A549 (cell line): Measurements from ENCODE around the gene TMEM8B. TPM values are rescaled to one million over a fixed set of nuclear protein-coding genes. Genes with fewer than 3 reads are reported as not detected.
A peak's percentile ranks its signal among the peaks of the same experiment; 100 is the strongest.

Experiments
- ATAC-seq, 2 experiments: fragments of 200-7000 bp in 1 of 2; fragments of >200 bp in 1 of 2; cut with Nextera tagmentation in 1 of 2; cut with Tn5 transposase in 1 of 2; 3 replicates each; pipeline versions ENCODE4 v1.8.0 to v1.9.1; 2018 to 2020; ENCODE audit warnings: mild to moderate bottlenecking in 1 of 2, moderate library complexity in 1 of 2
- CTCF ChIA-PET: fragments of 300-600 bp; sonication (Branson Sonifier 250); formaldehyde crosslinking; extraction: SDS; loops from one replicate; lab custom pipeline; 2021; ENCODE audit warnings: antibody characterized with exemption, inconsistent platforms; lab: Yijun Ruan, JAX
- POLR2A ChIA-PET: fragments of 350-600 bp; formaldehyde crosslinking; extraction: SDS; loops from one replicate; lab custom pipeline; 2021; ENCODE audit warnings: antibody characterized with exemption, inconsistent platforms; lab: Yijun Ruan, JAX
- DNase-seq, 2 experiments: peaks; one replicate each; pipeline versions ENCODE4 v3.0.0 to v3.0.0-alpha.2; 2011 to 2016; ENCODE audit warnings: low read depth in 1 of 2, low spot score in 1 of 2
- FAIRE-seq: peaks from 2 replicates; lab custom pipeline; 2011; peaks lifted over from hg19 to GRCh38; lab: Jason Lieb, UNC
- H3K27ac ChIP-seq, 2 experiments: fragments of >200 bp; sonication (Bioruptor Twin); formaldehyde crosslinking; 3 replicates each; pipeline ENCODE4 v1.5.1; 2016 to 2017
- H3K4me1 ChIP-seq: fragments of >200 bp; sonication (Bioruptor Twin); formaldehyde crosslinking; 3 replicates; pipeline ENCODE4 v1.6.1; 2016
- H3K4me2 ChIP-seq: fragments of >200 bp; sonication (Bioruptor Twin); formaldehyde crosslinking; 3 replicates; pipeline ENCODE4 v1.6.1; 2016
- H3K4me3 ChIP-seq: fragments of >200 bp; sonication (Bioruptor Twin); formaldehyde crosslinking; 3 replicates; pipeline ENCODE4 v1.5.1; 2016
- H3K9me3 ChIP-seq: fragments of >200 bp; sonication (Bioruptor Twin); formaldehyde crosslinking; 3 replicates; pipeline ENCODE4 v1.6.1; 2016
- CBX2 ChIP-seq: fragments of 200-600 bp; sonication (generic); IDR thresholded peaks from 2 replicates; pipeline ENCODE4 v1.6.1; 2016; ENCODE audit warnings: low read depth, mild to moderate bottlenecking, borderline replicate concordance
- CBX8 ChIP-seq: fragments of 200-600 bp; sonication (generic); IDR thresholded peaks from 2 replicates; pipeline ENCODE4 v1.6.1; 2016
- CTCF ChIP-seq: fragments of >200 bp; sonication (Bioruptor Twin); formaldehyde crosslinking; IDR thresholded peaks from 3 replicates; pipeline ENCODE4 v1.5.1; 2016
- ELK1 ChIP-seq: fragments of 150-350 bp; IDR thresholded peaks from 2 replicates; pipeline ENCODE4 v1.6.1; 2014; ENCODE audit warnings: low read depth, mild to moderate bottlenecking, low read length
- FOSL2 ChIP-seq, 2 experiments: fragments of 450-650 bp in 1 of 2; fragments of >200 bp in 1 of 2; sonication (Bioruptor Twin) in 1 of 2; formaldehyde crosslinking; IDR thresholded peaks; 2 replicates each; pipeline versions ENCODE4 v1.5.0 to v1.6.1; 2016 to 2020; ENCODE audit warnings: mild to moderate bottlenecking in 1 of 2, moderate library complexity in 1 of 2
- FOXS1 ChIP-seq: fragments of 250-450 bp; sonication (Bioruptor Pico); IDR thresholded peaks from 2 replicates; pipeline ENCODE4 v1.5.0; 2020; ENCODE audit warnings: mild to moderate bottlenecking, moderate library complexity
- HDAC2 ChIP-seq: fragments of 200-600 bp; sonication (generic); IDR thresholded peaks from 2 replicates; pipeline ENCODE4 v1.6.1; 2016
- HES2 ChIP-seq: fragments of >200 bp; sonication (Bioruptor Twin); formaldehyde crosslinking; IDR thresholded peaks from 2 replicates; pipeline ENCODE4 v1.6.1; 2016
- HEYL ChIP-seq: fragments of 250-450 bp; sonication (Bioruptor Pico); IDR thresholded peaks from 2 replicates; pipeline ENCODE4 v1.8.0; 2021; ENCODE audit warnings: mild to moderate bottlenecking, moderate library complexity
- KDM1A ChIP-seq: fragments of 200-600 bp; sonication (generic); IDR thresholded peaks from 2 replicates; pipeline ENCODE4 v1.6.1; 2016; ENCODE audit warnings: low read depth, mild to moderate bottlenecking
- KDM5A ChIP-seq: fragments of 200-600 bp; sonication (generic); IDR thresholded peaks from 2 replicates; pipeline ENCODE4 v1.6.1; 2016; ENCODE audit warnings: antibody characterized with exemption, mild to moderate bottlenecking
- MAFK ChIP-seq: fragments of 450-650 bp; IDR thresholded peaks from 2 replicates; pipeline ENCODE4 v1.6.1; 2014; ENCODE audit not compliant: partially characterized antibody
- MAZ ChIP-seq: fragments of 150-350 bp; IDR thresholded peaks from 2 replicates; pipeline ENCODE4 v1.6.1; 2014; ENCODE audit warnings: antibody characterized with exemption, low read depth, low read length, borderline replicate concordance
- NPAS2 ChIP-seq: fragments of 250-450 bp; sonication (Bioruptor Pico); IDR thresholded peaks from 2 replicates; pipeline ENCODE4 v1.8.0; 2022; ENCODE audit warnings: mild to moderate bottlenecking, moderate library complexity, borderline replicate concordance
- POLR2AphosphoS2 ChIP-seq: conservative IDR thresholded peaks from 2 replicates; pipeline ENCODE4 v1.6.1; 2012; ENCODE audit warnings: low read length, improper control_type of control experiment, inconsistent platforms
- RAD21 ChIP-seq, 2 experiments: fragments of >200 bp in 1 of 2; sonication (Bioruptor Twin) in 1 of 2; formaldehyde crosslinking in 1 of 2; IDR thresholded peaks in 1 of 2; conservative IDR thresholded peaks in 1 of 2; 2 replicates in 1 of 2; 3 replicates in 1 of 2; pipeline ENCODE4 v1.6.1; 2012 to 2018; ENCODE audit warnings: inconsistent platforms in 1 of 2
- RFX5 ChIP-seq: fragments of 450-650 bp; IDR thresholded peaks from 2 replicates; pipeline ENCODE4 v1.7.1; 2014; ENCODE audit warnings: antibody characterized with exemption, mild to moderate bottlenecking, moderate library complexity
- SMC3 ChIP-seq: fragments of >200 bp; sonication (Bioruptor Twin); formaldehyde crosslinking; IDR thresholded peaks from 3 replicates; pipeline ENCODE4 v1.6.1; 2018; ENCODE audit warnings: inconsistent platforms
- TP53 ChIP-seq: fragments of 250-450 bp; sonication (Bioruptor Pico); IDR thresholded peaks from 2 replicates; pipeline ENCODE4 v1.5.0; 2021; ENCODE audit warnings: mild to moderate bottlenecking, moderate library complexity
- ZC3H11A ChIP-seq: fragments of 450-650 bp; IDR thresholded peaks from 2 replicates; pipeline ENCODE4 v1.6.1; 2014; ENCODE audit warnings: antibody characterized with exemption, mild to moderate bottlenecking
- ZFP36 ChIP-seq: fragments of 450-650 bp; IDR thresholded peaks from 2 replicates; pipeline ENCODE4 v1.6.1; 2014; ENCODE audit warnings: borderline replicate concordance; ENCODE audit not compliant: partially characterized antibody
- ZNF302 ChIP-seq: fragments of 250-450 bp; sonication (Bioruptor Pico); IDR thresholded peaks from 2 replicates; pipeline ENCODE4 v1.9.0; 2021; ENCODE audit warnings: inconsistent platforms, mild to moderate bottlenecking, moderate library complexity
- ZSCAN20 ChIP-seq: fragments of 250-450 bp; sonication (Bioruptor Pico); IDR thresholded peaks from 2 replicates; pipeline ENCODE4 v1.8.0; 2022; ENCODE audit warnings: mild to moderate bottlenecking, moderate library complexity
- WGBS: methylation state at CpG from one replicate; pipeline ENCODE4 v1.1.6; 2017; ENCODE audit errors: missing lambda C conversion rate; 5-methylcytosine and 5-hydroxymethylcytosine counted together
- polyA plus RNA-seq, 4 experiments: library from polyadenylated mRNA; depleted of rRNA in 3 of 4; stranded (reverse); fragments of >200 nt; fragmentation: RNase III in 1 of 4; extraction: RNeasy Plus Mini Kit Qiagen cat#74134 plus additional on column Dnase treatment in 1 of 4; gene quantifications; 2 replicates in 3 of 4; 3 replicates in 1 of 4; pipeline ENCODE4 v1.2.3, GENCODE V29; 2011 to 2017
- TF ChIP-seq, protein P1 (sequence below): IDR thresholded peaks from 2 replicates; pipeline ENCODE4 v1.6.1; 2012
- TF ChIP-seq, protein P2 (sequence below): fragments of 450-650 bp; IDR thresholded peaks from 2 replicates; pipeline ENCODE4 v1.6.1; 2014; ENCODE audit warnings: antibody characterized with exemption

Gene TMEM8B
- polyA plus RNA-seq, 2 of the 4 experiments (the other 2 are of a cell fraction) = 1.8 to 2.2 TPM

GRCh38 chr9:35797311-35798109 is 31.5 kb upstream of the TMEM8B start:
- ChIA-PET POLR2A (no interaction called here), CTCF (interaction anchor here (0.9 to 9.8 kb wide), 8 partner anchors 8 to 114 kb away, joined by 3 to 91 read pairs (median 5); no protein-coding TSS in a partner anchor)
- H3K27ac ChIP-seq = no peak overlapping the region

GRCh38 chr9:35798658-35799374 is 30.2 kb upstream of the TMEM8B start:
- no peak for FAIRE-seq
- POLR2A ChIA-PET = interaction anchor here (0.6 to 1.2 kb wide), 3 partner anchors 16 to 945 kb away, joined by 4 to 5 read pairs (median 5); partner anchors contain the start of gene HINT2
- H3K4me1 ChIP-seq = peaks cover 33% of the 10 kb centered on the region
- TF ChIP-seq, protein P1, sequence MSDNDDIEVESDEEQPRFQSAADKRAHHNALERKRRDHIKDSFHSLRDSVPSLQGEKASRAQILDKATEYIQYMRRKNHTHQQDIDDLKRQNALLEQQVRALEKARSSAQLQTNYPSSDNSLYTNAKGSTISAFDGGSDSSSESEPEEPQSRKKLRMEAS = no peak
- TF ChIP-seq CBX2 (no peak), HES2 (no peak), CTCF (no peak), KDM1A (no peak), RAD21 (conservative IDR thresholded peaks at IDR 0.05 in 1 of 2, IDR thresholded peaks at IDR 0.05 in 1 of 2) (no peak), ZSCAN20 (CRISPR knock-in tag) (no peak), POLR2AphosphoS2 (no peak), ZC3H11A (no peak), CBX8 (no peak), HDAC2 (no peak), ZFP36 (no peak), MAFK (peak; percentile 73), RFX5 (no peak), ELK1 (no peak), TP53 (CRISPR knock-in tag) (no peak), FOSL2 (IDR thresholded peaks at IDR 0.05) (no peak), FOSL2 (CRISPR knock-in tag; IDR thresholded peaks at IDR 0.05) (peak; percentile 30; the same call in 1 of the 2 replicates), NPAS2 (CRISPR knock-in tag) (no peak), SMC3 (no peak), FOXS1 (CRISPR knock-in tag) (no peak)
- TF ChIP-seq, protein P2, sequence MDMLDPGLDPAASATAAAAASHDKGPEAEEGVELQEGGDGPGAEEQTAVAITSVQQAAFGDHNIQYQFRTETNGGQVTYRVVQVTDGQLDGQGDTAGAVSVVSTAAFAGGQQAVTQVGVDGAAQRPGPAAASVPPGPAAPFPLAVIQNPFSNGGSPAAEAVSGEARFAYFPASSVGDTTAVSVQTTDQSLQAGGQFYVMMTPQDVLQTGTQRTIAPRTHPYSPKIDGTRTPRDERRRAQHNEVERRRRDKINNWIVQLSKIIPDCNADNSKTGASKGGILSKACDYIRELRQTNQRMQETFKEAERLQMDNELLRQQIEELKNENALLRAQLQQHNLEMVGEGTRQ = peak; percentile 68

More at GRCh38 chr9:35797311-35798109, 31.5 kb upstream of the TMEM8B start:
- no peak overlapping the region for H3K4me3 ChIP-seq
- no peak for FAIRE-seq
- TF ChIP-seq KDM1A (no peak), FOXS1 (CRISPR knock-in tag) (no peak), MAZ (no peak), CTCF (no peak), KDM5A (no peak), FOSL2 (IDR thresholded peaks at IDR 0.05) (no peak), FOSL2 (CRISPR knock-in tag; IDR thresholded peaks at IDR 0.05) (no peak), HEYL (CRISPR knock-in tag) (no peak), RAD21 (conservative IDR thresholded peaks at IDR 0.05 in 1 of 2, IDR thresholded peaks at IDR 0.05 in 1 of 2) (no peak), ZNF302 (no peak)
- TF ChIP-seq, all 56 proteins: peak for 0
- DNase-seq (no peak), ATAC-seq (no peak)
- WGBS = 93% methylated on average over 6 of the region's 6 CpGs
- Histone ChIP-seq H3K4me1 (peaks cover 33% of the 10 kb centered on the region), H3K9me3 (no peaks in the 10 kb centered on the region), H3K4me2 (no peak overlapping the region)

More at GRCh38 chr9:35798658-35799374, 30.2 kb upstream of the TMEM8B start:
- Histone ChIP-seq H3K27ac (peak overlapping the region; percentile 8 to 18; a peak in 3 of 6 replicates), H3K4me3 (no peak overlapping the region), H3K9me3 (no peaks in the 10 kb centered on the region), H3K4me2 (peak overlapping the region; percentile 22; the same call in 1 of the 3 replicates)
- peak in 1 of 2 experiments; percentile 54 for DNase-seq
- CTCF ChIA-PET = interaction anchor here (0.7 to 9.8 kb wide), 6 partner anchors 10 to 147 kb away, joined by 3 to 91 read pairs (median 4); partner anchors contain the start of gene SPAG8
- 90% methylated on average over 4 of the region's 4 CpGs for WGBS
- ATAC-seq = peak; percentile 46 to 63; a peak in 5 of 6 replicates
